ENCODE results near the gene ATP5MK.
A peak's percentile ranks its signal among the peaks of the same experiment; 100 is the strongest.

ATP5MK gene, protein sequence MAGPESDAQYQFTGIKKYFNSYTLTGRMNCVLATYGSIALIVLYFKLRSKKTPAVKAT

DNA sequence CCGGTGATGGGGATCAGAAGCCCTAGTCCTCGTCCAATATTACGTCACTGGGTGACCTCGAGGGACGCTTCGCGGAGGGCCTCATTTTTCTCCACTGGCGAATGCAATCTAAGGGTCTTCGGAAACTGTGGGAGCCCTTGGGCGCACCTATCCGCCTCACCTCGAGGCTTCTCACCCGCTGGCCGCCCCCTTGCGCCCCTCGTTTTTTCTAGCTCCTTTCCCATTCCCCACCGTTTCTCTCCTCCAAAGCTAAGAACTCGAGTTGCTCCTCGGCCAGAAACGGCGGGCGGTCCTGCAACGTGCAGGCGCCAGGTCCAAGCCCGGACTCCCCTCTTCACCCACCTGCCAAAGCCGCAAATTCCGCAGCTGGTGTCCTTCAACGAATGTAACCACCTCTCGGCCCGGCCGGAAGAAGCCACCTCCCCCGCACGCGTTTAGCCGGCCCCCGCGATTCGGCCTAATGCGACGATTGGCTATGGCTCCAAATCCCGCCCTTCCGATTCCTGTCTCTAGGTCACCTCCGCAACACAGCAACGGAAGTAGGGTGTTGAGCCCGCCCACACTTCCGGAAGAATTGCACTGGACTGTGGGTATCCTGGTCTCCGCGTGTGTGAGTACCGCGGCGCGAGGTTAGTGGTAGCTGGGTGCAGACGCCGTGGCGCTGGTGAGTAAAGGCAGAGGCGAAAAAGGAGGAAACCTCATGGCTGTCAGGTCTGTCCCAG, at the start of gene ATP5MK, which contains the start of gene PDCD11:
Gene ATP5MK, minus strand, starts transcription at position 409 of the 722 bp plus-strand sequence. CDS start 4,018 bp downstream, outside the sequence.
Gene PDCD11, plus strand, starts transcription at position 560 of the 722 bp plus-strand sequence. CDS start 1,801 bp downstream, outside the sequence.
- peak; percentile 95 for DNase-seq (ENCODE audit: extremely low read depth, insufficient read length)
- peak; percentile 28 for TF ChIP-seq CTCF (IDR thresholded peaks at IDR 0.05; ENCODE audit: insufficient read depth, low read length, poor library complexity, severe bottlenecking)
- Histone ChIP-seq H3K4me3 (replicated peaks; ENCODE audit: low read depth, low read length) (peak within 1 kb of the TSS; percentile 84), H3K27me3 (replicated peaks; ENCODE audit: control insufficient read depth, insufficient read depth, low read length) (no peaks in the 10 kb centered on the region), H3K36me3 (ENCODE audit: control insufficient read depth, insufficient read depth, low read length) (peaks cover 10% of the 10 kb centered on the region)

- DNase-seq (ENCODE audit: extremely low read depth, insufficient read length), result no peak
- no peaks in the 10 kb centered on the region for H3K27me3 ChIP-seq (replicated peaks; ENCODE audit: control insufficient read depth, insufficient read depth, low read length)
- peaks cover 56% of the 10 kb centered on the region for H3K36me3 ChIP-seq (ENCODE audit: control insufficient read depth, insufficient read depth, low read length)
- no peak overlapping the region for H3K4me3 ChIP-seq (replicated peaks; ENCODE audit: low read depth, low read length)
- no peak for TF ChIP-seq CTCF (IDR thresholded peaks at IDR 0.05; ENCODE audit: insufficient read depth, low read length, poor library complexity, severe bottlenecking)
These were observed 49.1 kb upstream of the ATP5MK start for GRCh38 chr10:103445366-103445765.

- TF ChIP-seq CTCF (IDR thresholded peaks at IDR 0.05; ENCODE audit: insufficient read depth, low read length, poor library complexity, severe bottlenecking), result no peak
- peaks cover 62% of the 10 kb centered on the region for H3K36me3 ChIP-seq (ENCODE audit: control insufficient read depth, insufficient read depth, low read length)
- no peak for DNase-seq (ENCODE audit: extremely low read depth, insufficient read length)
- H3K4me3 ChIP-seq (replicated peaks; ENCODE audit: low read depth, low read length), result no peak overlapping the region
- no peaks in the 10 kb centered on the region for H3K27me3 ChIP-seq (replicated peaks; ENCODE audit: control insufficient read depth, insufficient read depth, low read length)
These were observed 48.2 kb upstream of the ATP5MK start for GRCh38 chr10:103444478-103444877.

DNA sequence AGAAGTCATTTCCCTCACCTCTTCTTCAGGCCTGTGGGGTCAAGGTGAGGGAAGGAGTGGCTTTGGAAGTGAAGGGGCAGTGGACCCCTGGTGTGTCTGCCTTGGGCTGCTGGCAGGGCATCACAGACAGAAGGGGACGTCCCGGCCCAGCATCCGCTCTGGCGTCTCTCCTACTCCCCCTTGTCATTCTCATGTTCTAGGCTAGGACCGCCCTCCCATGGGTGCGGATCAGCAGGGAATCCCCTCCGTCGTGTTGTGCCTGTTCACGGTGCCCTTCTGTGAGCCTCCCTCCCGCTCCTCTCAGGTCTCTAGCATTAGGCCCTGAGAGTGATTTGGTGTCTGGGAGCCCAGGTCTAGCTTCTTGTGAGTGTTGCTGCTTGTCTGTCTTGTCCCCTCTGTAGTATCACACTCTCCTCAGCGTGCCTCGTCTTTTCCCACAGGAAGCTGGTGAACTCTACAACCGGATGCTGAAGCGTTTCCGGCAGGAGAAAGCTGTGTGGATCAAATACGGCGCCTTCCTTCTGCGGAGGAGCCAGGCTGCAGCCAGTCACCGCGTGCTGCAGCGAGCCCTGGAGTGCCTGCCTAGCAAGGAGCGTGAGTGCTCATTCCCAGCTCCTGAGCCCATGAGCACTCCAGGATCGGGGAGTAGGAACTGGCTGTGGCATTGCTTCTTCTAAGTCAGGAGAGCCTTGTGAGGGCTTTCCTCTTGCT, 47.4 kb upstream of the ATP5MK start:
- H3K36me3 ChIP-seq (ENCODE audit: control insufficient read depth, insufficient read depth, low read length), result peaks cover 56% of the 10 kb centered on the region
- H3K4me3 ChIP-seq (replicated peaks; ENCODE audit: low read depth, low read length), result no peak overlapping the region

GRCh38 chr10:103442031-103442461, 45.8 kb upstream of the ATP5MK start:
- Histone ChIP-seq H3K4me3 (replicated peaks; ENCODE audit: low read depth, low read length) (no peak overlapping the region), H3K27me3 (replicated peaks; ENCODE audit: control insufficient read depth, insufficient read depth, low read length) (no peaks in the 10 kb centered on the region), H3K36me3 (ENCODE audit: control insufficient read depth, insufficient read depth, low read length) (peaks cover 59% of the 10 kb centered on the region)
- TF ChIP-seq CTCF (IDR thresholded peaks at IDR 0.05; ENCODE audit: insufficient read depth, low read length, poor library complexity, severe bottlenecking), result no peak
- no peak for DNase-seq (ENCODE audit: extremely low read depth, insufficient read length)

More for the DNA sequence above, 47.4 kb upstream of the ATP5MK start:
- no peaks in the 10 kb centered on the region for H3K27me3 ChIP-seq (replicated peaks; ENCODE audit: control insufficient read depth, insufficient read depth, low read length)
- DNase-seq (ENCODE audit: extremely low read depth, insufficient read length), result no peak
- no peak for TF ChIP-seq CTCF (IDR thresholded peaks at IDR 0.05; ENCODE audit: insufficient read depth, low read length, poor library complexity, severe bottlenecking)

Measured in GM06990 (cell line).